ENCODE measurements around the gene GCNT4.

DNA sequence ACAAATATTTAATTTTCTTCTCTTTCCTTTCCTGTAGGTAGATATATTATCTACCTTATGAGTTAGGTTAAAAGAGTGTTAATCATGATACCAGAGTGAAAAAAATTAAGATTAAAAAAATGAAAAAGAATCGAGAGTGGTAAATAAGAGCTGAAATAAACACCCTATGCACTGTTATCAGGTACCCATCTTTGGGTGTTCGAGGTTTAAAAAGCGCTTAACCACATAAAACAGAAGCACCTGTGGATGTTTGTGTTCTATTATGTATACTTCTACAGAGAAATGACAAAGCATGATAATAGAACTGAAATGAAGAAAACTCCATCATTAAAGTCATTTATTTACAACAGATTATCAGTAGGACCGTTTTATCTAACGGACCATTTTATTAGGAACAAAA lies 25.7 kb upstream of the GCNT4 start:
- TF ChIP-seq, protein P1, sequence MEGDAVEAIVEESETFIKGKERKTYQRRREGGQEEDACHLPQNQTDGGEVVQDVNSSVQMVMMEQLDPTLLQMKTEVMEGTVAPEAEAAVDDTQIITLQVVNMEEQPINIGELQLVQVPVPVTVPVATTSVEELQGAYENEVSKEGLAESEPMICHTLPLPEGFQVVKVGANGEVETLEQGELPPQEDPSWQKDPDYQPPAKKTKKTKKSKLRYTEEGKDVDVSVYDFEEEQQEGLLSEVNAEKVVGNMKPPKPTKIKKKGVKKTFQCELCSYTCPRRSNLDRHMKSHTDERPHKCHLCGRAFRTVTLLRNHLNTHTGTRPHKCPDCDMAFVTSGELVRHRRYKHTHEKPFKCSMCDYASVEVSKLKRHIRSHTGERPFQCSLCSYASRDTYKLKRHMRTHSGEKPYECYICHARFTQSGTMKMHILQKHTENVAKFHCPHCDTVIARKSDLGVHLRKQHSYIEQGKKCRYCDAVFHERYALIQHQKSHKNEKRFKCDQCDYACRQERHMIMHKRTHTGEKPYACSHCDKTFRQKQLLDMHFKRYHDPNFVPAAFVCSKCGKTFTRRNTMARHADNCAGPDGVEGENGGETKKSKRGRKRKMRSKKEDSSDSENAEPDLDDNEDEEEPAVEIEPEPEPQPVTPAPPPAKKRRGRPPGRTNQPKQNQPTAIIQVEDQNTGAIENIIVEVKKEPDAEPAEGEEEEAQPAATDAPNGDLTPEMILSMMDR (IDR thresholded peaks at IDR 0.05) = no peak
- no peak for TF ChIP-seq EP300 (IDR thresholded peaks at IDR 0.05; ENCODE audit: borderline replicate concordance in 1 of 2, low read depth in 1 of 2, low read length in 1 of 2)
